Stimulated activated CD4-positive, alpha-beta T cell treated with anti-CD3 and anti-CD28 coated beads, Interleukin-2, amount 100 ng/mL, for 4 hours (primary cell): Measurements from ENCODE around the gene CTCFL.
"Not testable (repeated sequence)": the region's sequence is repeated elsewhere in the genome, so short reads cannot be mapped to it uniquely, and the experiment has no call there.

Source experiments
- DNase-seq: peaks from one replicate; pipeline ENCODE4 v3.0.0-alpha.2; 2020; ENCODE audit warnings: low read depth

Gene CTCFL

GRCh38 chr20:57536771-57537724 lies 12.1 kb upstream of the CTCFL start:
- no peak for DNase-seq

DNA sequence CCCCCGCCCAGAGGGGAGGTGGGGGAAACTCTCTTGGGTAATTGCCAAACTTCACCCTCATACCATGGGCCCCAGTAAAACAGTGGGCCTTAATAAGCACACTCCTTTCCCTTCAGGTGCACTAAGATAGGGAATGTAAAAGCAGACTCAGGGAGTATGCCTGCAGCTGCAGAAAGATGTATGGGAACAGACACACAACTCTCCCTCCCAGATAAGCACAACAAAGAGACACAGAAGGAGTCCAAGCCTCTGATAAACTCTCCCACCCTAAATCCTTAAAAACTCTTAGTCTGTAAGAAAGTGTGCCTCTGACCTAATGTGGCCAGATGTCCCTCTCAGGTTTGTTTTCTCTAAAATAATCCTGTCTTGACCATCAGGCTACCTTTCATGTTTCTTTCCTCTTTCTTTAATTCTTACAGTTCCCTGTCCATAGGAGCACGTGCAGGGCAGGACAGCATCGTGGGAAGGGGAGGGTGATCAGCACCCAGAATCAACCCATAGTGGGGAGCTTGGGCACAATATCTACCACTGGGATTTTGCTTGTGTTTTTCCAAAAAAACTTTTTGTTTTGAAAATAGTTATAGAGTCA lies 11.3 kb upstream of the CTCFL start:
- no peak for DNase-seq

GRCh38 chr20:57535297-57535696 lies 10.4 kb upstream of the CTCFL start:
- DNase-seq: no peak

DNA sequence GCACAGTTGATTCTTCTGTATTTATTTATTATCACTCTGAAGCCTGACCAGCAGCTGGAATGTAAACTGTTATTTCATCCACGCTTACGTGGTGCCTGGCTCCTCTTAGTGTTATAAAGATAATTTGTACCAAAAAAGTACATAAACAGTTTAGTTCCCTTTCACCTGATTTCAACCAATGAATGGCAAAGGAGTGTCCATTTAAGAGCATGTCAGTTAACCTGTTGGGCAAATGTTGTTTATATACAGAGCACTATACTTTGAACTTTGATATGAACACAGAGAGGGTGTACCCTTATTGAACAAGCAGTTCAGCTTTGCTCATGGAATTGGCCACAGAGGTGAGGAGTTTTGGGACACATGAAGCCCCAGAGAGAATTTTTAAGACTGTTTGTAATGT lies 7.2 kb upstream of the CTCFL start:
- DNase-seq: no peak

- no peak for DNase-seq
These were observed 5.5 kb upstream of the CTCFL start for GRCh38 chr20:57530327-57530981.

GRCh38 chr20:57529810-57530209 lies 4.9 kb upstream of the CTCFL start:
- no peak for DNase-seq

GRCh38 chr20:57529160-57529585 lies 4.2 kb upstream of the CTCFL start:
- DNase-seq: no peak

GRCh38 chr20:57528148-57528547 lies 3.2 kb upstream of the CTCFL start:
- no peak for DNase-seq

GRCh38 chr20:57527728-57528127 lies 2.8 kb upstream of the CTCFL start:
- no peak for DNase-seq

DNA sequence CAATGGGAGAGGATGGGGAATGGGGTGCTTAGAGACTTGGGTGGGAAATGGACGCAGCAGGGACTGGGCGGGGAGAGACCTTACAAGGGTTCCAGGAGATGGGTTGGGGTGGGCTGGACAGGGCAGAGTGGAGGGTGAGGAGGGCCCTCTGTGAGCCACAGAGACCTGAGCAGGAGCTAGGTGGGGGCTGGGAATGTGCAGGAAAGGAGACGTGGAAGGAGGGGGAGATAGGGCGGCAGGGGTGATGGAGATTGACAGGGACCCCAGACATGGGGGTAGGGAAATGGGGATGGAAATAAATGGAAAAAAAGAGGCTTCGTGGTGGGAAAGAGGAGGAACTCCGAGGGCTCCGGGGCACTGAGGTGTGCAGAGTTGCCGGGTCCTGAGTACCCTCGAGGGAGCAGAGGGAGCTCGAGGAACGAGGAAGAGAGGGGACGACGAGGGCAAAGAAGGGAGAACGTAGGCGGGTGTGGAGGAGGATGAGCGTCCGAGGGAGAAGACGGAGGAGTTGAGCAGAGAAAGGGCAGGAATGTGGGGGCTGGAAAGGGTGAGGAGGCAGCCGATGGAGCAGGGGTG lies 2.0 kb upstream of the CTCFL start:
- DNase-seq: no peak

- no peak for DNase-seq
These were observed 1.3 kb upstream of the CTCFL start for GRCh38 chr20:57526087-57526884.

GRCh38 chr20:57525328-57526086 lies 567 bp upstream of the CTCFL start:
- DNase-seq: no peak

- no peak for DNase-seq
These were observed 1.2 kb downstream of the CTCFL start for GRCh38 chr20:57523782-57524181.

DNA sequence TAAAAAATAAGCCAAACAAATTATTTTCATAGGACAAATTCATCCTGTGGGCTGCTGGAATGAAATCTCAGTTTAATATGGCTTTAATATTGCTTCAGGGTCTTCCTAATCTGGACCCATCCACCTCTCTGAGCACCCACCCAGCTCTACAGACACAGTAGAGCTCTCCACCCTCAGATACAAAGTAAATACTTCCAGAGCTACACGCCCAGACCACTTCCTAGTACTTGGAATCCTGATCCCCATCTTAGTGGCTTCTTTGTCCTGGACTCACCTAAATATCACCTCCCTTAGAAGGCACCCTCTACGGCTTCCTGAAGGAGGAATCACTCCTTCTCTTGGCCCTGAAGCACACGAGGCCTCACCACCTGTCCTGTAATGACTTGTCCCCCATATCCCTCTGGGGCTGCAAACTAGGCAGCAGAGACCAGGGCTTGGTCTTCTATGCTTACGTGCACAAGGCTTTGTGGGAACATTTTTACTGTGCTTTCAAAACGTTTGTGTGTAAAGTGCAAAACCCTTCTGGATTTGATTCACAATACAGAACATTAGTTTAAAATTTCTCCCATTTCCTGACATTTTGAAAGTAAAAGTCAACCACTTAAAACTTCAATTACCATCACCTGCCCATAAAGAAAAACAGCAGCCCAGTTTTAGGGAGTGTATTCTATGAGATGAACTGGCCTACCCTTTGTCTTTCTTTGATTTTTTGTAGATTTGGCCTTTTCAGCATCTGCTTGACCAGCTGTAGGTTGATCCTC lies 2.4 kb downstream of the CTCFL start:
- DNase-seq: no peak

- DNase-seq: no peak
These were observed 7.0 kb downstream of the CTCFL start for GRCh38 chr20:57517904-57518303.

GRCh38 chr20:57514273-57514751 lies 10.6 kb downstream of the CTCFL start:
- no peak for DNase-seq

- DNase-seq: no peak
These were observed 11.7 kb downstream of the CTCFL start for GRCh38 chr20:57513199-57513598.

- no peak for DNase-seq
These were observed 12.5 kb downstream of the CTCFL start for GRCh38 chr20:57512432-57512831.

- not testable (repeated sequence) for DNase-seq
These were observed 13.2 kb downstream of the CTCFL start for GRCh38 chr20:57511709-57512108.

- no peak for DNase-seq
These were observed 15.2 kb downstream of the CTCFL start for GRCh38 chr20:57509665-57510237.
